ENCODE results near the gene TPP1.

TPP1 gene

GRCh38 chr11:6619004-6619745 is at the start of gene TPP1:
TPP1 (minus strand) TSS chr11:6619422; CDS start chr11:6619400, 22 bp downstream.
- Mint-ChIP-seq H3K27ac (no peak within 1 kb of the TSS), H3K36me3 (ENCODE audit: low read depth) (peaks cover 16% of the 10 kb centered on the region), H3K4me3 (no peak within 1 kb of the TSS), H3K9me3 (no peaks in the 10 kb centered on the region), H3K27me3 (ENCODE audit: low read depth) (no peaks in the 10 kb centered on the region), H3K4me1 (ENCODE audit: low read depth) (peaks cover 6% of the 10 kb centered on the region)

- peaks cover 49% of the 10 kb centered on the region for H3K4me1 Mint-ChIP-seq (ENCODE audit: low read depth)
- peak overlapping the region; percentile 14 for H3K4me3 Mint-ChIP-seq
- H3K36me3 Mint-ChIP-seq (ENCODE audit: low read depth) = peaks cover 7% of the 10 kb centered on the region
- H3K27ac Mint-ChIP-seq = peak overlapping the region; percentile 68
- peaks cover 20% of the 10 kb centered on the region for H3K27me3 Mint-ChIP-seq (ENCODE audit: low read depth)
- no peaks in the 10 kb centered on the region for H3K9me3 Mint-ChIP-seq
Observed at GRCh38 chr11:6667733-6668374, 48.6 kb upstream of the TPP1 start.

GRCh38 chr11:6666302-6667183 is 47.3 kb upstream of the TPP1 start:
- no peak overlapping the region for H3K27ac Mint-ChIP-seq
- peaks cover 5% of the 10 kb centered on the region for H3K36me3 Mint-ChIP-seq (ENCODE audit: low read depth)
- H3K9me3 Mint-ChIP-seq = no peaks in the 10 kb centered on the region
- peaks cover 43% of the 10 kb centered on the region for H3K4me1 Mint-ChIP-seq (ENCODE audit: low read depth)
- peaks cover 29% of the 10 kb centered on the region for H3K27me3 Mint-ChIP-seq (ENCODE audit: low read depth)
- no peak overlapping the region for H3K4me3 Mint-ChIP-seq

GRCh38 chr11:6664551-6664950 is 45.3 kb upstream of the TPP1 start:
- Mint-ChIP-seq H3K9me3 (no peaks in the 10 kb centered on the region), H3K27ac (no peak overlapping the region), H3K36me3 (ENCODE audit: low read depth) (no peaks in the 10 kb centered on the region), H3K4me1 (ENCODE audit: low read depth) (peaks cover 28% of the 10 kb centered on the region), H3K27me3 (ENCODE audit: low read depth) (peaks cover 30% of the 10 kb centered on the region), H3K4me3 (no peak overlapping the region)

- peaks cover 30% of the 10 kb centered on the region for H3K27me3 Mint-ChIP-seq (ENCODE audit: low read depth)
- H3K4me1 Mint-ChIP-seq (ENCODE audit: low read depth) = peaks cover 28% of the 10 kb centered on the region
- H3K36me3 Mint-ChIP-seq (ENCODE audit: low read depth) = no peaks in the 10 kb centered on the region
- no peaks in the 10 kb centered on the region for H3K9me3 Mint-ChIP-seq
- no peak overlapping the region for H3K27ac Mint-ChIP-seq
- H3K4me3 Mint-ChIP-seq = no peak overlapping the region
Observed at GRCh38 chr11:6663794-6664469, 44.7 kb upstream of the TPP1 start.

- peaks cover 11% of the 10 kb centered on the region for H3K4me1 Mint-ChIP-seq (ENCODE audit: low read depth)
- H3K4me3 Mint-ChIP-seq = no peak overlapping the region
- no peaks in the 10 kb centered on the region for H3K36me3 Mint-ChIP-seq (ENCODE audit: low read depth)
- no peaks in the 10 kb centered on the region for H3K9me3 Mint-ChIP-seq
- no peak overlapping the region for H3K27ac Mint-ChIP-seq
- peaks cover 40% of the 10 kb centered on the region for H3K27me3 Mint-ChIP-seq (ENCODE audit: low read depth)
Observed at GRCh38 chr11:6660712-6661111, 41.5 kb upstream of the TPP1 start.

- peaks cover 34% of the 10 kb centered on the region for H3K27me3 Mint-ChIP-seq (ENCODE audit: low read depth)
- H3K4me3 Mint-ChIP-seq = no peak overlapping the region
- H3K9me3 Mint-ChIP-seq = no peaks in the 10 kb centered on the region
- no peaks in the 10 kb centered on the region for H3K36me3 Mint-ChIP-seq (ENCODE audit: low read depth)
- H3K4me1 Mint-ChIP-seq (ENCODE audit: low read depth) = peaks cover 6% of the 10 kb centered on the region
- H3K27ac Mint-ChIP-seq = no peak overlapping the region
Observed at GRCh38 chr11:6658647-6659046, 39.4 kb upstream of the TPP1 start.

GRCh38 chr11:6657346-6657745 is 38.1 kb upstream of the TPP1 start:
- no peaks in the 10 kb centered on the region for H3K36me3 Mint-ChIP-seq (ENCODE audit: low read depth)
- peaks cover 2% of the 10 kb centered on the region for H3K4me1 Mint-ChIP-seq (ENCODE audit: low read depth)
- no peaks in the 10 kb centered on the region for H3K9me3 Mint-ChIP-seq
- no peak overlapping the region for H3K27ac Mint-ChIP-seq
- no peak overlapping the region for H3K4me3 Mint-ChIP-seq
- peaks cover 22% of the 10 kb centered on the region for H3K27me3 Mint-ChIP-seq (ENCODE audit: low read depth)

GRCh38 chr11:6656936-6657335 is 37.7 kb upstream of the TPP1 start:
- no peaks in the 10 kb centered on the region for H3K9me3 Mint-ChIP-seq

GRCh38 chr11:6656584-6656915 is 37.3 kb upstream of the TPP1 start:
- Mint-ChIP-seq H3K36me3 (ENCODE audit: low read depth) (no peaks in the 10 kb centered on the region), H3K27me3 (ENCODE audit: low read depth) (peaks cover 17% of the 10 kb centered on the region), H3K4me1 (ENCODE audit: low read depth) (peaks cover 2% of the 10 kb centered on the region), H3K27ac (no peak overlapping the region), H3K4me3 (peak overlapping the region; percentile 68), H3K9me3 (no peaks in the 10 kb centered on the region)

More at GRCh38 chr11:6656936-6657335, 37.7 kb upstream of the TPP1 start:
- no peaks in the 10 kb centered on the region for H3K36me3 Mint-ChIP-seq (ENCODE audit: low read depth)
- no peak overlapping the region for H3K27ac Mint-ChIP-seq
- H3K4me3 Mint-ChIP-seq = peak overlapping the region; percentile 11
- H3K27me3 Mint-ChIP-seq (ENCODE audit: low read depth) = peaks cover 21% of the 10 kb centered on the region
- H3K4me1 Mint-ChIP-seq (ENCODE audit: low read depth) = peaks cover 2% of the 10 kb centered on the region

- H3K9me3 Mint-ChIP-seq = no peaks in the 10 kb centered on the region
- no peak within 1 kb of the TSS for H3K27ac Mint-ChIP-seq
- H3K36me3 Mint-ChIP-seq (ENCODE audit: low read depth) = no peaks in the 10 kb centered on the region
- H3K4me3 Mint-ChIP-seq = peak within 1 kb of the TSS; percentile 68
- H3K4me1 Mint-ChIP-seq (ENCODE audit: low read depth) = peaks cover 2% of the 10 kb centered on the region
- peaks cover 17% of the 10 kb centered on the region for H3K27me3 Mint-ChIP-seq (ENCODE audit: low read depth)
Observed at GRCh38 chr11:6655790-6656583, 36.8 kb upstream of the TPP1 start, which contains the start of gene DCHS1. DCHS1 (minus strand) TSS chr11:6655809; CDS start chr11:6641613, 14,196 bp downstream.

- Mint-ChIP-seq H3K36me3 (ENCODE audit: low read depth) (no peaks in the 10 kb centered on the region), H3K4me3 (no peak overlapping the region), H3K9me3 (no peaks in the 10 kb centered on the region), H3K4me1 (ENCODE audit: low read depth) (peaks cover 2% of the 10 kb centered on the region), H3K27ac (no peak overlapping the region), H3K27me3 (ENCODE audit: low read depth) (peaks cover 17% of the 10 kb centered on the region)
Observed at GRCh38 chr11:6655020-6655789, 36.0 kb upstream of the TPP1 start.

Measured in T-helper 1 cell treated with Interleukin-12 subunit alpha and Interleukin-12 subunit beta and Interleukin-4 antibody, amounts not matched to agents 30 μg/mL and 1 μg/mL, for 36 hours (primary cell).